Measurements from ENCODE around the gene GRM5.
"Not testable (repeated sequence)": the region's sequence is repeated elsewhere in the genome, so short reads cannot be mapped to it uniquely, and the experiment has no call there.

The GRM5 gene

DNA sequence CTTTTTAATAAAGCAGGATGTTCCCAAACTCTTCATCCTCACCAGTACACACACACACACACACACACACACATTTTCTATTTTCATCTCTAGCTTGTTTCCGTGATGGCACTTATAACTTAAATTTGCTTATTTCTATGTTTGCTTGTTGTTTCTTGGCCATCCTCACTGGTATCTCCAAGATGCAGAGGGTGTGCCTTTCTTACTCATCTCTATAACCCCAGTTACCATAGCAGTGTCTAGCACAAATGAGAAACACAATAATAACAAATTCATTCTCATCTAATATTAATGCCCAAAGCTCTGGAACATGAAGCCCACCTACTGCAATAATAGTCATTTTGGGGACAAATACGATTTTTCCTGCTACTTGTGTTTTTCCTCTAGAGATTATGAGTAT is 156.3 kb downstream of the GRM5 start:
- TF ChIP-seq, protein P1, sequence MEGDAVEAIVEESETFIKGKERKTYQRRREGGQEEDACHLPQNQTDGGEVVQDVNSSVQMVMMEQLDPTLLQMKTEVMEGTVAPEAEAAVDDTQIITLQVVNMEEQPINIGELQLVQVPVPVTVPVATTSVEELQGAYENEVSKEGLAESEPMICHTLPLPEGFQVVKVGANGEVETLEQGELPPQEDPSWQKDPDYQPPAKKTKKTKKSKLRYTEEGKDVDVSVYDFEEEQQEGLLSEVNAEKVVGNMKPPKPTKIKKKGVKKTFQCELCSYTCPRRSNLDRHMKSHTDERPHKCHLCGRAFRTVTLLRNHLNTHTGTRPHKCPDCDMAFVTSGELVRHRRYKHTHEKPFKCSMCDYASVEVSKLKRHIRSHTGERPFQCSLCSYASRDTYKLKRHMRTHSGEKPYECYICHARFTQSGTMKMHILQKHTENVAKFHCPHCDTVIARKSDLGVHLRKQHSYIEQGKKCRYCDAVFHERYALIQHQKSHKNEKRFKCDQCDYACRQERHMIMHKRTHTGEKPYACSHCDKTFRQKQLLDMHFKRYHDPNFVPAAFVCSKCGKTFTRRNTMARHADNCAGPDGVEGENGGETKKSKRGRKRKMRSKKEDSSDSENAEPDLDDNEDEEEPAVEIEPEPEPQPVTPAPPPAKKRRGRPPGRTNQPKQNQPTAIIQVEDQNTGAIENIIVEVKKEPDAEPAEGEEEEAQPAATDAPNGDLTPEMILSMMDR (IDR thresholded peaks at IDR 0.05; ENCODE audit: insufficient read depth, low read depth, low read length, missing control alignments) = no peak
- H3K4me3 ChIP-seq (ENCODE audit: low read depth, low read length) = no peak overlapping the region
- DNase-seq (ENCODE audit: low read depth) = no peak

DNA sequence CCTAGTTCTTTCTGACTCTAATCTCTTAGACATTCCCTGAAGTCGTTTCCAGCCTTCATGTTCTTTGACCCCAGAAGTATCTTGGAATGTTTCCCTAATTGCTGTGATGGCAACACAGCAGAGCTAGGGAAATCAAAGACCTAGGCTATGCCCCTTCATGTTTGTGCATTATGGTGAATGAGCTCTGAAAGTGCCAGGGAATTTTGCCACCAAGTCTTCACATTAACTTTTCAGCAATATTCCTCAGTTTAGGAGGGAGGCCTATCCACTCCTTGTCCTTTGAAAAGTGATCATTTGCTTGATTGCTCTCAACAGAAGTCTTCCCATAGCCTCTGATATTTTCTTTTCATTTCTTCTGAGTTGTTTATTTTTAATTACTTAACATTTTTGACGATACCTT is 164.3 kb downstream of the GRM5 start:
- not testable (repeated sequence) for DNase-seq (ENCODE audit: low read depth); H3K4me3 ChIP-seq (ENCODE audit: low read depth, low read length)

DNA sequence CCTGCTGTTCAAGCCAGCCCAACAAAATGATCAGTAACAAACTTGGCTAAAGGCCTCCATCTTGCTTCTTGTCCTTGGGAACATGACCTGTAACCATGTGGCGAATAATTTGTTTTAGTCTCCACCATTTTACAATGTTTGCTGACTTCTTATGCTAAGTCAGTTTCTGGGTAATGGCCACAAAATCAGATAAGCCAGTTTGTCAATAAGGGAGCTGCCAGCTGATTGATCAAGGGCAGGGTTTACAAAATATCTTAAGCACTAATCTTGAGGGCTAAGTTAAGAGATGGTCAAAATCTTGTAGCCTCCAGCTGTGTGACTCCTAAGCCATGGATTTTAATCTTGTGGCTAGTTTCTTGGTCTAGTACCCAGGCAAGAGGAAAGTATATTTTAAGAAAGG is 176.9 kb downstream of the GRM5 start:
- DNase-seq (ENCODE audit: low read depth); H3K4me3 ChIP-seq (ENCODE audit: low read depth, low read length): not testable (repeated sequence)

DNA sequence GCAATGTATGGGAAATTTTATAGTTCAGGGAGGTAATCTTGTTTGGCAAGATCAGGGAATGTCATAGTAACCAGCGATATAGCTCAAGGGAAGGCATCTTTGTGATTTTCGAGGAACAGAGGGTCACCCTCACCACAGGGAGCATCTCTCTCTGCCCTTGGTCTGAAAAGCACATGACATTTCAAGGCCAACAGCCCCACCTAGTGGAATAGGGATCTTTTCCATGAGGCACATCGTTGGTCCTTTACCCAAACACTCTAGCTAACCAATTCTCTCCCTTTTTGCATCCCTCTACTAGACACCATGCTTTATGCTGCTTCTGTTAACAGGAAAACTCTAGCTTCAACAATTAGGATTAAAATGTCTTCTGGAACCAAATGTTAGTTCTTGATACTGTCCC is 179.0 kb downstream of the GRM5 start:
- TF ChIP-seq, protein P1 (IDR thresholded peaks at IDR 0.05; ENCODE audit: insufficient read depth, low read depth, low read length, missing control alignments) = peak; percentile 62
- H3K4me3 ChIP-seq (ENCODE audit: low read depth, low read length) = no peak overlapping the region
- peak; percentile 67 for DNase-seq (ENCODE audit: low read depth)

DNA sequence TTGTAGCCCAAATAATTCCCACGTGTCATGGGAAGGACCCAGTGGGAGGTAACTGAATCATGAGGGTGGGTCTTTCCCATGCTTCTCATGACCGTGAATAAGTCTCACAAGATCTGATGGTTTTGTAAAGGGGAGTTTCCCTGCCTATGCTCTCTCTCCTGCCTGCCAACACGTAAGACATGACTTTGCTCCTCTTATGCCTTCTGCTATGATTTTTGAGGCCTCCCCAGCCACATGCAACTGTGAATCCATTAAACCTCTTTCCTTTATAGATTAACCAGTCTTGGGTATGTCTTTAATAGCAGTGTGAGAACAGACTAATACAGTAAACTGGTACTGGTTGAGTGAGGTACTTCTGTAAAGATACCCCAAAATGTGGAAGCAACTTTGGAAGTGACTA is 183.0 kb downstream of the GRM5 start:
- not testable (repeated sequence) for H3K4me3 ChIP-seq (ENCODE audit: low read depth, low read length)
- DNase-seq (ENCODE audit: low read depth) = peak; percentile 6

DNA sequence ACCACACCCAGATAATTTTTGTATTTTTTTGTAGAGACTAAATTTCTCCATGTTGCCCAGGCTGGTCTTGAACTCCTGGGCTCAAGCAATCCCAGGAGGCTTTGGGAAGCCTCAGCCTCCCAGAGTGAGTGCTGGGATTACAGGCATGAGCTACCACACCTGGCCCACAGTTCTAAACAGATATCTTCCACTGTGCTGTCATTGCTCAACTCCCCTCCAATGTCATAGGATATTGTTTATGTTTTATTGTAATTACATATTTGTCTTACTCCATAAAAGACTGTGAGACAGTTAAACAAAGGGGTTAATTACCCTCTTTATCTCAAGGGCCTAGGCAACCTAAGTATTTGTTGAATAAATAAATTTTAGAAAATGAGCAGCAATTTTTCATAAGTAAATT is 204.2 kb downstream of the GRM5 start:
- TF ChIP-seq, protein P1 (IDR thresholded peaks at IDR 0.05; ENCODE audit: insufficient read depth, low read depth, low read length, missing control alignments) = no peak
- no peak overlapping the region for H3K4me3 ChIP-seq (ENCODE audit: low read depth, low read length)
- DNase-seq (ENCODE audit: low read depth) = no peak

DNA sequence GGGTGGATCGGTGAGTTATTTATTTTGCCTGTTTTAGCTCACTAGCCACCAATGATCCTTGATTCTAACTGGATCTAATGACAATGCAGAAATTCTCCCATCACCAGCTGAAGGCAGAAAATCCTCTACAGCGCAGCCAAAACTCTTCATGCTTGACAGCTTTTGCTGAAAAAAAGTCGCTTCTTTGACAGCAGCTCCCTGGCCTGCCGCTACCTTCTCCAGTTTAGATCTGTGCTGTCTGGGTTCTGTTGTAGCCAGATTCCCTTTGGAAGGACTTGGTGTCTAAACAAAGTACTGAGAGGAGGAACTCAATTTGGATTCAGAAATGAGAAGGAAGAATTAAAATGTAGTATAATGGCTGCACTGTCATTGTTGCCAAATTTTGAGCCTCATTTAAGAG is 205.4 kb downstream of the GRM5 start:
- not testable (repeated sequence) for H3K4me3 ChIP-seq (ENCODE audit: low read depth, low read length); DNase-seq (ENCODE audit: low read depth)

DNA sequence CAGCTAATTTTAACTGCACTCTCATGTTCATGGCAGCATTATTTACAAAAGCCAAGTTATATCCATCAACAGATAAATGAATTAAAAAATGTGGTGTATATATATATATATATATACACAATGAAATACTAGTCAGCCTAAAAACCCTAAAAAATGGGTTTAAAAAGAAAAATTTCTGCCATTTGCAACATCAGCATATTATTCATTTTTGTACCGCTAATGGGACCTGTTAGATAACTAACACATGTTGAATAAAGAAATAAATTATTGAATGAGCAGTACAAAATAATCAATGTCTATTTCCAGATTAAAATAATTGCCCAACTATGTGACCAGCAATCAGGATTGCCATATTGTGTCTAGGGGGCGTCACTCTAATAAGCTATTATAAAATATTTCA is 211.8 kb downstream of the GRM5 start:
- not testable (repeated sequence) for DNase-seq (ENCODE audit: low read depth); H3K4me3 ChIP-seq (ENCODE audit: low read depth, low read length)

DNA sequence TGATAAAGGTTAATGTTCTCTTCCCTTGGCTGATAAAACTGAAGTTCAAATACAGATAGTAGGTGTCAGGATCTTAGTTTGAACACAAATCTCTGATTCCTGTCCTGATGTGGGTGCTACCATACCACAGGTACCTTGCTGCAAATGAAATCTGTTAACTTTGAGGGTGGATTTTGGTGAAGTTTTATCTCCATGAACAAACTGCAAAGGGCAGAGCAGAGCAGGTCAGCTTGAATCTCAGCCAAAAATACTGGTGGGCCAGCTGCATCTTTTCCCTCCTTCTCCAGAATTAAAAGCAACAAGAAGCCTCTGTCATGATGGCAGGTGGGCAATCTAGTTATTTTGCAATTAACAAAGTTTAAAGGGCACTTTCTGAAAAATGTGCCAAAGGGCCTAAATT is 214.2 kb downstream of the GRM5 start:
- not testable (repeated sequence) for H3K4me3 ChIP-seq (ENCODE audit: low read depth, low read length); DNase-seq (ENCODE audit: low read depth)

DNA sequence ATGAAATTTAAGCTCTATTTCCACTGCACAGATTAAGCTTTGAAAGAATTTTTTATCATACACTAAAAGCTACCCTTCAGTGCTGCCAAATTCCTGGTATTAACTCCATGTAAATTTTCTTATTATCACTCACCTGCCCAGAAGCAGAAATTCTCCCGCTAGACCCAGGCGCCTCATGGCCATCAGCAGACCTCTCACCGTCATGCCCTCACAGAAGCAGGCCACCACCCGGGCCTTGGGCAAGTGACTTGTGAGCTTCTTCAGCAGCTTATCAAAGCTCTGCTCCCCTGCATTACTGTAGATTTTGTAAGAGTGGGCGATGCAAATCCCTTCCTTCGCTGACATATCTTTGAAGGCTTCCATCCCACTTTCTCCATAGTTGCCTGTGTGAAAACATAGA is 216.0 kb downstream of the GRM5 start:
- not testable (repeated sequence) for H3K4me3 ChIP-seq (ENCODE audit: low read depth, low read length); DNase-seq (ENCODE audit: low read depth)

DNA sequence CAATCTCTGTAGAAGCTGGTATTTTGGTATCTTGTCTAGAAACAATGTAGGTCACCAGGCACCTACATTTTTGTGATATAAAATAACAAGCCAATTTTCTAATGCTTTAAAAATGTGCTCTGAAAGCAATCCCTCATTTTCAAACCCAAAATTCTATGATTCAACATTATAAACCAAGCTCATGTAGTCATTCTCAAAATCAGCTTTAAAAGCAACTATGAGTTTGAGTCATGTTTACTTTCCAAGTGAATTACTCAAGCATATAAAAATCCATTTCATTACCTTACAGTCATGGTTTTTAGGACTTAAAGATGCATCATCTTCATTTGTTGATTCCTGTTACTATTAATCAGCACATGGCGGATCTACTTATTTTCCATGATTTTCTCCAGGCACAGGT is 216.4 kb downstream of the GRM5 start:
- DNase-seq (ENCODE audit: low read depth) = no peak
- no peak overlapping the region for H3K4me3 ChIP-seq (ENCODE audit: low read depth, low read length)
- TF ChIP-seq, protein P1 (IDR thresholded peaks at IDR 0.05; ENCODE audit: insufficient read depth, low read depth, low read length, missing control alignments) = no peak

DNA sequence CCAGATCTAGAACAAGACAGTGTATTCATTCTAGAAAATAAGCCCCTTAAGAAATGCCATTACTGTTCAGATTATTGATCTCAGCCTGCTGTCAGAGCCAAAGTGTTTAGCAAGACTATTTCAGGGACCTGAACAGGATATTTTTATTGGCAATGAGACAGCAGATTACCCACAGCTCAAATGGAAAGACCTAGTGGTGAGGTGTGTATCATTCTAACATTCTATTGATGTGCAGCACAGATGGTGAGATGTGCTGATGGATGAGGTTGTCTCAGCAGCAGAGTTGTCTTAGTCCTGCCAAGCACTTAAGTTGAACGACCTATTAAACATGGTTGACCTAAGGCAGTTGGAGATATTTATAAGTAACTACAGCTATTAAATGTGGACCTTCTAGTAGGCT is 219.5 kb downstream of the GRM5 start:
- not testable (repeated sequence) for H3K4me3 ChIP-seq (ENCODE audit: low read depth, low read length); DNase-seq (ENCODE audit: low read depth)

DNA sequence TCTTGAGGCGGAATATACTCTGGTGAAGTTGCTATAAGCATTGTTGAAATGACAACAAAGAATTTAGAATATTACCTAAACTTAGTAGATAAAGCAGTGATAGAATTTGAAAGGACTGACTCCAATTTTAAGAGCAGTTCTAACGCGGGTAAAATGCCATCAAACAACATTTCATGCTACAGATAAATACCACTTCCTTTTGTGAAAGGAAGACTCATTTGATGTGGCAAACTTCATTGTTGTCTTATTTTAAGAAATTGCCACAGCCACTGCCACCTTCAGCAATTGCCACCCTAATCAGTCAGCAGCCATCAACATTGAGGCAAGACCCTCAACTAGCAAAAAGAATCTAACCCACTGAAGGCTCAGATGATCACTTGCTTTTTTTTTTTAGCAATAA is 220.8 kb downstream of the GRM5 start:
- not testable (repeated sequence) for DNase-seq (ENCODE audit: low read depth); H3K4me3 ChIP-seq (ENCODE audit: low read depth, low read length)

DNA sequence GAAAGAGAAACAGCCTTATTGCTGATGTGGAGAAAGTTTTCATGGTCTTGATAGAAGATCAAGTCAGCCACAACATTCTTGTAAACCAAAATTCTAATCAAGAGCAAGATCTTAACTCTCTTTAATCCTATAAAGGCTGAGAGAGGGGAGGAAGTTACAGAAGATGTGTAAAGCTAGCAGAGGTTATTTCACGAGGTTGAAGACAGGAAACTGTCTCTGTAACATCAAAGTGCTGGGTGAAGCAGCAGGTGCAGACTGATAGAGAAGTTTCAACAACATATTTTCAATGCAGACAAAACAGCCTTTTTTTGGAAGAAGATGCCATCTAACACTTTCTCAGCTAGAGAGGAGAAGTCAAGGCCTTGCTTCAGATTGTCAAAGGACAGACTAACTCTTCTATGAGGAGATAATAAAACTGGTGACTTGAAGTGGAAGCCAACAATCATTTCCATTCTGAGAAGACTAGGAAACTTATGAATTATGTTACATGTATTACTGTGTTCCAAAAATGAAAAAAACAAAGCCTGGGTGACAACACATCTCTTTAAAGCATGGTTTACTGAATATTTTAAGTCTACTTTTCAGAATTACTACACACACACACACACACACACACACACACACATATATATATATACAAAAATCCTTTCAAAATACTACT is 221.9 kb downstream of the GRM5 start:
- H3K4me3 ChIP-seq (ENCODE audit: low read depth, low read length); DNase-seq (ENCODE audit: low read depth): not testable (repeated sequence)

DNA sequence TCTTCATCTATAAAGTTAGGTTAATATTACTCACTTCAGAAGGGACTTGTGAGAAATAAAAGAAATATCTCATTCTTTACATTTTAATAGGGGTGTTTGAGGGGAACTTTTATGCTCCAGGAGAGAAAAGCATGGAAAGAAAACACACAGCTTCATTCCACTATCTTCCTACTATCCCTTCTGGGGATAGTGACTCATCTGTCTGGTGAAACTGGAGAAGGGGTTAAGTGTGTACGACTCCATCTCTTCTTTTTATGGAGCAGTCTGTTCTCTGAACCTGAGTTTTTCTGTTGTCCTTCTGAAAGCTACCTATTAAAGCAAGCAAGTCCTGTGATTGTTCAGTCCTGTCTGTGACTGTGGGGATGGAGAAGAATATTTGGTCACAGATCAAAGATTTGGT is 227.6 kb downstream of the GRM5 start:
- DNase-seq (ENCODE audit: low read depth); H3K4me3 ChIP-seq (ENCODE audit: low read depth, low read length): not testable (repeated sequence)
